Thyroid gland (tissue), 4 donors: ENCODE measurements around the gene KRTAP4-5. TPM values are rescaled to one million over a fixed set of nuclear protein-coding genes. Genes with fewer than 3 reads are reported as not detected.
"Not testable (repeated sequence)": the region's sequence is repeated elsewhere in the genome, so short reads cannot be mapped to it uniquely, and the experiment has no call there.

Experiments
- DNase-seq, 2 donors: peaks; one replicate each; pipeline ENCODE4 v3.0.0-alpha.2; 2019
- H3K27ac ChIP-seq, 3 donors: fragments of 200-600 bp; sonication (generic); 1 replicate in 2 of 3; 2 replicates in 1 of 3; pipeline ENCODE4 v1.5.1; 2016 to 2019; ENCODE audit warnings: mild to moderate bottlenecking in 1 of 3, moderate library complexity in 1 of 3
- H3K27me3 ChIP-seq: fragments of 200-600 bp; sonication (generic); one replicate; pipeline ENCODE4 v1.5.1; 2019
- H3K36me3 ChIP-seq, 2 donors: fragments of 200-600 bp; sonication (generic); one replicate each; pipeline ENCODE4 v1.5.1; 2016 to 2019
- H3K4me1 ChIP-seq, 2 donors: fragments of 200-600 bp; sonication (generic); one replicate each; pipeline ENCODE4 v1.5.1; 2017 to 2019
- H3K4me3 ChIP-seq, 3 donors: fragments of 200-600 bp; sonication (generic); replicated peaks in 1 of 3; 1 replicate in 2 of 3; 2 replicates in 1 of 3; pipeline ENCODE4 v1.5.1; 2016; ENCODE audit warnings: mild to moderate bottlenecking in 1 of 3
- H3K9me3 ChIP-seq: fragments of 200-600 bp; sonication (generic); one replicate; pipeline ENCODE4 v1.5.1; 2017
- WGBS, 2 donors: methylation state at CpG; one replicate each; pipeline ENCODE4 v1.1.5; 2017; 5-methylcytosine and 5-hydroxymethylcytosine counted together
- intact Hi-C: fragments of 100-400 bp; cut with DNase I; formaldehyde crosslinking; loops from one replicate; pipeline ENCODE4 v1.15.1; 2023
- small RNA-seq: library from RNA; depleted of rRNA; stranded (forward); fragments of <200 nt; gene quantifications from one replicate; pipeline ENCODE3, GENCODE V24; 2016
- total RNA-seq, 4 donors: library from RNA; depleted of rRNA; stranded (reverse); fragments of >200 nt; gene quantifications; one replicate each; pipeline ENCODE4 v1.2.3, GENCODE V29; 2016
- TF ChIP-seq, protein P1 (sequence below), 6 experiments: fragments of 200-600 bp in 3 of 6; fragments of 450-650 bp in 3 of 6; sonication (generic) in 3 of 6; IDR thresholded peaks; one replicate each; pipeline ENCODE4 v1.5.1; 2016 to 2019; ENCODE audit warnings: antibody characterized with exemption in 6 of 6, mild to moderate bottlenecking in 2 of 6, inconsistent platforms in 1 of 6, moderate library complexity in 1 of 6

Gene KRTAP4-5
- total RNA-seq, 4 donors from 2014 or later: not detected

- 56 to 63% methylated on average over 8 to 10 of the region's 10 CpGs for WGBS, 2 donors
- DNase-seq: no peak
- intact Hi-C loops: no loop called here
- Histone ChIP-seq H3K9me3 (no peaks in the 10 kb centered on the region), H3K27me3 (no peaks in the 10 kb centered on the region), H3K36me3 (no peaks in the 10 kb centered on the region), H3K4me3 (no peak within 1 kb of the TSS), H3K4me1 (no peaks in the 10 kb centered on the region), H3K27ac (no peak within 1 kb of the TSS)
- TF ChIP-seq, protein P1, sequence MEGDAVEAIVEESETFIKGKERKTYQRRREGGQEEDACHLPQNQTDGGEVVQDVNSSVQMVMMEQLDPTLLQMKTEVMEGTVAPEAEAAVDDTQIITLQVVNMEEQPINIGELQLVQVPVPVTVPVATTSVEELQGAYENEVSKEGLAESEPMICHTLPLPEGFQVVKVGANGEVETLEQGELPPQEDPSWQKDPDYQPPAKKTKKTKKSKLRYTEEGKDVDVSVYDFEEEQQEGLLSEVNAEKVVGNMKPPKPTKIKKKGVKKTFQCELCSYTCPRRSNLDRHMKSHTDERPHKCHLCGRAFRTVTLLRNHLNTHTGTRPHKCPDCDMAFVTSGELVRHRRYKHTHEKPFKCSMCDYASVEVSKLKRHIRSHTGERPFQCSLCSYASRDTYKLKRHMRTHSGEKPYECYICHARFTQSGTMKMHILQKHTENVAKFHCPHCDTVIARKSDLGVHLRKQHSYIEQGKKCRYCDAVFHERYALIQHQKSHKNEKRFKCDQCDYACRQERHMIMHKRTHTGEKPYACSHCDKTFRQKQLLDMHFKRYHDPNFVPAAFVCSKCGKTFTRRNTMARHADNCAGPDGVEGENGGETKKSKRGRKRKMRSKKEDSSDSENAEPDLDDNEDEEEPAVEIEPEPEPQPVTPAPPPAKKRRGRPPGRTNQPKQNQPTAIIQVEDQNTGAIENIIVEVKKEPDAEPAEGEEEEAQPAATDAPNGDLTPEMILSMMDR (IDR thresholded peaks at IDR 0.05): no peak
These were observed 47.9 kb downstream of the KRTAP4-5 start, which contains the start of gene KRTAP4-16 for GRCh38 chr17:41101586-41102259. KRTAP4-16 (minus strand) TSS chr17:41102209; CDS start chr17:41102209, 0 bp downstream.

DNA sequence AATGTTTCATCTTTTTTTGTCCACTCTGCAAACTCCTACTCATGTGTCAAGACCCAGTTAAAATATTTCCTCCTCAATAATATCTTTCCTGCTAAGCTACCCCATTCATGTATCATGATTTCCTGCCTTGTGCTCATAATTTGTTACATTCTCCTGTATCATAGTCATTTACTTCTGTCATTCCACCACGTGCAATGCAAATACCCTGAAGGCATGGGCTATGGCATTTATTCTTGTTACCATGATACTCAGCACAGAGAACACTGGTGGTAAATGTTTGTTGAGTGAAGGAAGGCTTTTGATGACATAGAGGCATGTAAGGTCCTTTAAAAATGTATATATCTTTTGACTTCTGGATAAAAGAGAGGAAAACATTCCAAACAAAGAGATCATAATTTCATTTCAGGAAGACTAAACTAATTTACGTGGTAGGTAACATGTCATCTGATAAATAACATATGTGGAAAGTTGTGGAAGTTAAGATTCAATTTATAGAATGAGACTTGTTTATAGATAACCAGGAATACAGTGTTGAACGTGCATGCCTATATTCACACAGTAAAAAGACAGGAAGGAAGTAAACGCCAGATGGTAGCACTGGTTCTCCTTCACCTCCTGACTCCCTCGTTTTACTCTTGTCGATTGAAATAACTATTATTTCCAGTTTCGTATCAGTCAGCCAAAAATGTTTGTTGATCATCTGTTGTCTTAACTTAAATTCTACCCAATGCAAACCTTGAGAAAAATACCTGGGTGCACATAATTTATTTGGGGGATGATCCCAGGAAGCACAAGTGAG lies 49.7 kb downstream of the KRTAP4-5 start:
- H3K27me3 ChIP-seq, H3K36me3 ChIP-seq, H3K4me3 ChIP-seq, H3K4me1 ChIP-seq, DNase-seq, H3K9me3 ChIP-seq, intact Hi-C loops, H3K27ac ChIP-seq: not testable (repeated sequence)
- WGBS, 2 donors: 68 to 74% methylated on average over 7 of the region's 7 CpGs

Small RNA genes within 50 kb of the gene (small RNA-seq; reads per million reads assigned to genes)
- not detected for gene KRTAP4-17P

Other genes with a start within 250 kb of the KRTAP4-5 start
- gene KRT23, start 212.2 kb downstream of the KRTAP4-5 start, total RNA-seq: 1 to 10 TPM in 1 of 4 donors, not detected in 3; 4.6 TPM
- not detected for gene KRT39, start 182.9 kb downstream of the KRTAP4-5 start, total RNA-seq
- gene KRT40, start 165.5 kb downstream of the KRTAP4-5 start, total RNA-seq: not detected
- not detected for gene KRTAP3-3, start 155.7 kb downstream of the KRTAP4-5 start, total RNA-seq
- gene KRTAP3-2, start 149.9 kb downstream of the KRTAP4-5 start, total RNA-seq: not detected
- gene KRTAP3-1, start 140.7 kb downstream of the KRTAP4-5 start, total RNA-seq: not detected
- not detected for gene KRTAP1-5, start 122.6 kb downstream of the KRTAP4-5 start, total RNA-seq
- not detected for gene KRTAP1-4, start 119.6 kb downstream of the KRTAP4-5 start, total RNA-seq
- gene KRTAP1-3, start 115.0 kb downstream of the KRTAP4-5 start, total RNA-seq: not detected
- gene KRTAP1-1, start 108.4 kb downstream of the KRTAP4-5 start, total RNA-seq: not detected
- gene KRTAP2-1, start 102.5 kb downstream of the KRTAP4-5 start, total RNA-seq: not detected
- gene KRTAP2-2, start 94.6 kb downstream of the KRTAP4-5 start, total RNA-seq: not detected
- not detected for gene KRTAP2-3, start 89.7 kb downstream of the KRTAP4-5 start, total RNA-seq
- gene KRTAP2-4, start 83.9 kb downstream of the KRTAP4-5 start, total RNA-seq: not detected
- not detected for gene KRTAP4-7, start 65.7 kb downstream of the KRTAP4-5 start, total RNA-seq
- not detected for gene KRTAP4-8, start 51.7 kb downstream of the KRTAP4-5 start, total RNA-seq
- not detected for gene KRTAP4-16, start 47.6 kb downstream of the KRTAP4-5 start, total RNA-seq
- not detected for gene KRTAP4-9, start 44.4 kb downstream of the KRTAP4-5 start, total RNA-seq
- not detected for gene KRTAP4-11, start 31.5 kb downstream of the KRTAP4-5 start, total RNA-seq
- not detected for gene KRTAP4-12, start 25.6 kb downstream of the KRTAP4-5 start, total RNA-seq
- gene KRTAP4-6, start 9.3 kb downstream of the KRTAP4-5 start, total RNA-seq: not detected
- not detected for gene KRTAP4-4, start 10.9 kb upstream of the KRTAP4-5 start, total RNA-seq
- gene KRTAP4-3, start 18.4 kb upstream of the KRTAP4-5 start, total RNA-seq: not detected
- gene KRTAP4-2, start 28.4 kb upstream of the KRTAP4-5 start, total RNA-seq: not detected
- gene KRTAP4-1, start 35.1 kb upstream of the KRTAP4-5 start, total RNA-seq: not detected
- not detected for gene KRTAP9-1, start 40.1 kb upstream of the KRTAP4-5 start, total RNA-seq
- not detected for gene KRTAP9-2, start 76.8 kb upstream of the KRTAP4-5 start, total RNA-seq
- gene KRTAP9-3, start 82.6 kb upstream of the KRTAP4-5 start, total RNA-seq: not detected
- gene KRTAP9-8, start 88.2 kb upstream of the KRTAP4-5 start, total RNA-seq: not detected
- gene KRTAP9-4, start 99.9 kb upstream of the KRTAP4-5 start, total RNA-seq: not detected
- not detected for gene KRTAP9-9, start 105.6 kb upstream of the KRTAP4-5 start, total RNA-seq
- gene KRTAP9-6, start 115.6 kb upstream of the KRTAP4-5 start, total RNA-seq: not detected
- gene KRTAP9-7, start 125.9 kb upstream of the KRTAP4-5 start, total RNA-seq: not detected
- gene KRTAP29-1, start 153.0 kb upstream of the KRTAP4-5 start, total RNA-seq: not detected
- not detected for gene KRTAP16-1, start 159.5 kb upstream of the KRTAP4-5 start, total RNA-seq
- not detected for gene KRTAP17-1, start 165.9 kb upstream of the KRTAP4-5 start, total RNA-seq
- not detected for gene KRT33A, start 201.0 kb upstream of the KRTAP4-5 start, total RNA-seq
- not detected for gene KRT33B, start 220.0 kb upstream of the KRTAP4-5 start, total RNA-seq
- not detected for gene KRT34, start 232.5 kb upstream of the KRTAP4-5 start, total RNA-seq
- gene KRT31, start 247.8 kb upstream of the KRTAP4-5 start, total RNA-seq: not detected